DMS153 (cell line): ENCODE data around the gene UBAC1.
A peak's percentile ranks its signal among the peaks of the same experiment; 100 is the strongest.

Source experiments
- DNase-seq: peaks from one replicate; lab custom pipeline; 2025; lab: John Stamatoyannopoulos, UW

Gene UBAC1

GRCh38 chr9:135993765-135994500 lies 32.8 kb upstream of the UBAC1 start:
- no peak for DNase-seq

GRCh38 chr9:135993409-135993742 lies 32.2 kb upstream of the UBAC1 start:
- no peak for DNase-seq

DNA sequence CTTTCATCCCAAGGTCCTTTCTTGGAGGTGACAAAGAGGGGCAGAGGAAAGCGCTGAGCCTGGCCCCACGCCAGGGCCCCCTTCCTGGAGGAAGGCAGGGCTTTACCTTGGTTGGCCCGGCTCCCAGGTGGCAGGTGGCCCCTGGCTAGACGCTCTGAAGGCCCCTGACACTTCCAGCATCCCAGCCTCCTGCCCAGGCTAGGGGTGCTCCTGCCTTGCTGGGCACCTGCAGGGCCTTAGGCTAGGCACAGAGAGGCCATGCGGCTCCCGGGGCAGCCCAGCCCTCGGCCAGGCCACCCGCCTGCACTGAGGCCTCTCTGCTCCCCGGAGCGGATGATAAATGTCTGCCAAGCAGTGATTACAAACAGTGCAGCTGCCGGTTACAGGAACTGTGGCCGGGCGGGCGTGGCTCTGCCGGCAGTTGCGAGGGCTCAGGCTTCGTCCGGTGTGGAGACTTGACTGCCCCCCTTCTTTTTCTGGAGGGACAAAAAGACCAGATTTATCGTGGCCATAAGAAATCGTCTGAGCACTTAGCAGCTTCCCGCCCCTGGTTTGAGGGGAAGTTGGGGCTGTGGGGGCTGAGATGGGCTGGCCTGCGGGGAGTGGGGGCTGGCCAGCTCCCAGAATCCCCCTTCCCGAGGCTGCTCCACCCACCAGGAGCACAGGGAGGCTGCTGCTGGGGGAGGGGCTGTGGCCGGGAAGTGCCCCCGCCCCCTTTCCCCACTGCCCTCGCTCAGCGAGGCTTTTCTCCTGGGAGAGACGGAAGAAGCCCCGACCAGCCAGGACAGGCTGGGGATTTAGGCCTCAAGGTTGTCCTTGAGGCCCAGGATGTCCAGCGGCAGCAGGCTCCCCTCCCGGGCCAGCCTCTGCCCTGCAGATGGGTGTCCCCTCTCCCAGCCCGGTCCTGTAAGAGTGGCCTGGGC lies 31.6 kb upstream of the UBAC1 start:
- DNase-seq: peak; percentile 67

GRCh38 chr9:135991771-135992170 lies 30.6 kb upstream of the UBAC1 start:
- no peak for DNase-seq

GRCh38 chr9:135990468-135991429 lies 29.6 kb upstream of the UBAC1 start:
- DNase-seq: peak; percentile 68

DNA sequence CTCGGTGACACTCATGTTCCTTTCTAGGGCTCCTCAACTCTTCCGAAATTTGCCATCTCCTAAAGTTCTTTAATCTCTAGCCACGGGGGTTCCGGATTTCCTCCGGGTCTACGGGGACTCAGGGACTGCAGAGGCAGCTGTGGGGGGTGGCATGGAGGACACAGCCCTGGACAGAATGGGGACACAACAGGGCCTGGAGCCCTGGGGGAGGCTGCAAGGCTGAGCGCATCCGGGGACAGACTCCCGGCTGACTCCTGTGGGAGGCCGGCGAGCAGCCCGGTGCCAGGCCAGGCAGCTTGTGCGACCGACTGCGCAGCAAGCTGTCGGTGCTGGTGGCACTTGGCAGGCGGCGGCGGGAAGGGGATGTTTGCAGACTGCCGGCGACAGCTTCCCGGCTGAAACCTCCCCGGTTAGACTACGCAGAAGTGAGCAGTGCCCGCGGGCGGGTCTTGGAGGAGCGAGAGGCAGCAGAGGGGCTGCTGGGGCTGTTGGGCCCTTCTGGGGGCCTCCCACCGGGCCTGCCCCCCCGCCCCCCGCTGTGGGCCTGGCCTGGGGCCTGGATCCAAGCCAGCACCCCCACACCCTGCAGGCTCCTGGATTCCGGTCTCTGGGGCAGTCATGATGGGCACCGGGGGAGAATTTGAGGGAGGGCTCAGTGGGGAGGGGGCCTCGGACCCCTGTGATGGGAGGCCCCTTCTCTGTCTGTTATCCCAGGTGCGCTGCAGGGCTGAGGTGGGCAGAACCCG lies 28.7 kb upstream of the UBAC1 start:
- peak; percentile 27 for DNase-seq

GRCh38 chr9:135989157-135989556 lies 28.0 kb upstream of the UBAC1 start:
- no peak for DNase-seq

- no peak for DNase-seq
Observed at GRCh38 chr9:135988493-135988892, 27.3 kb upstream of the UBAC1 start.

- no peak for DNase-seq
Observed at GRCh38 chr9:135987838-135988404, 26.7 kb upstream of the UBAC1 start.

GRCh38 chr9:135986605-135987004 lies 25.4 kb upstream of the UBAC1 start:
- DNase-seq: no peak

DNA sequence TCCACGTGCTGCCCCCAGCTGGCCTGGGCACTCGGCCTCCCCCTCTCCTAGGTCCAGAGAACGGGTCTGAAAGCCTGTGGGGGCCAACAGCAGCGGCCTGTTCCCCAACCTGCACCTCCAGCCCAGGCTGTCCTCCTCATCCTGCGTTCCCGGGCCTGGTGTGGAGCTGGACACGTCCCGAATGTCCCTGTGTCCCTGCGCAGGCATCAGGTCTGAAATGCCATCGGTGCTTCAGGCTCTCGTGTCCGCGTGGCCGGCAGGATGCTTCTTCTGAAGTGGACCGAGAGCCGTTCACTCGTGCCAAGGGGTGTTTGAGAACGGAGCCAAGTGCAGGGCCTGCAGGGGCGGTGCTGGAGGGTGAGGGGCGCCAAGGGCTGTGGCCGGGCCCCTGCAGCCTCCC lies 24.7 kb upstream of the UBAC1 start:
- DNase-seq: no peak

- no peak for DNase-seq
Observed at GRCh38 chr9:135985459-135985774, 24.2 kb upstream of the UBAC1 start.

- DNase-seq: no peak
Observed at GRCh38 chr9:135984072-135984710, 23.0 kb upstream of the UBAC1 start.

DNA sequence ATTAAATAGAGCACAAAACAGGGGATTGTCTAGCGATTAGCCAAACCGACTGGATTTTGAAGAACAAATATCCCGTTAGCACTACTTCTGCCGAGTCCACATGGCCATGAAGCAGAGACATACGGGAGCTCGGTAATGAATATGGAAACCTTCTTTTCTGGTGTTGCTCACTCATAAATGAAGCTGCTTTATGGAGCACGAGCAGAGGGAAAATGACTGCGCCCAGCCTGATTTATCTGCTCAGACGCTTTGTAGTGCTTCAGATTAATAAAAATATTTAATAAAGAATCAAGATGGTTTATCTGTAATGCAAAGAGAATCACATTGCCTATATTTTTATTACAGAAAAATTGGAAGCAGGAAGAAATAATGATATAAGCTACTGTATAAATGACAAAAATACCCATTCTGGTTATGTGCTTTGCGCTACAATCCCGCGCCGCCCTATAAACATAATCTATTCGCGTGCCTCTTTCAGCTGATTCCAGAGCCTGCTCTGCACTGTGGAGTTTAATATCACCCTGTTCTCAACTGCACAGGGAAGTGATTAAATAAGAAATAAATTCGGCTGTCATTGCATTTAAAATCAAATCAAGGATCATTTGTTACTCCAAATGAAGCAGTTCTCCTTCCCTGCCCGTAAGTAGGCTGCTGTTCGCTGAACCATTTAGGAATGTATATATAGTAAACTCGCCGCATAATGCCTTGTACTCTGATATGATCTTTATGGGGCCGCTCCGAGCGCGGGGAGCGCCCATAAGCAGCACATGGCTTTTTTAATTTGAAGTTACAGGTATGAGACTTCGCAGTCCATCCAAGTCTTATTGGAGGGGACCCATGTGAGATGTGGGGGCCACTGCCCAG lies 22.3 kb upstream of the UBAC1 start:
- no peak for DNase-seq

DNA sequence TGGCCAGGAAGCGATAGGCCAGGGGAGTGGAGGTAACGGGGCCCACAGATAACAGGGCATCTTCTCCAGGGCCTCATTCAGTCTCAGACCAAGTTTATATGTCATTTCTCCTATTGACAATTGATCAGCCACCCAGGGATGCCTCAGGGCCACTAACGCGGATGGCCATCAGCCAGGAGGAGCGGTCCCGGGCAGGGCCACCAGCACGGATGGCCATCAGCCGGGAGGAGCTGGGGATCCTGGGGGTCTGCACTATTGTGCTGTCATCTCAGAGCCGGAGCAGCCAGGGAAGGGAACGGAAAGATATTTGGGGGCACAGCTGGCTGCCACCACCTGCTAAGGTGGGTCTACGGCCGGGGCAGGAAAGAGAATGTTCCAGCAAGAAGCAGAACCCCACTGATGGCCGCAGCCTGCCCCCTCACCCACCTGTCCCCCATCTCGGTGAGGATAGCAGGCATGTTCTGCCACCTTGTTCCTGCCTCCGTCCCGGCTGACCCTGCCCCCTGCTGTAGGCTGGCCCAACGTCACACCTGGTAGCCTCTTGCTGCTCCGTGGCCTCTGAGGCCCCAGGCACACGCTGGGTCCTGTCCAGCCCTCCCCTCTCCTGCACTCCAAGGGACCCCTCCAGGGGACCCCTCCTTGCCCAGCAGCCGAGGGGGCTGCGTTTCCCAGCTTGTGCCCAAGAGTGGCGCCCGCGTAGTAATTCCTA lies 21.5 kb upstream of the UBAC1 start:
- DNase-seq: no peak

DNA sequence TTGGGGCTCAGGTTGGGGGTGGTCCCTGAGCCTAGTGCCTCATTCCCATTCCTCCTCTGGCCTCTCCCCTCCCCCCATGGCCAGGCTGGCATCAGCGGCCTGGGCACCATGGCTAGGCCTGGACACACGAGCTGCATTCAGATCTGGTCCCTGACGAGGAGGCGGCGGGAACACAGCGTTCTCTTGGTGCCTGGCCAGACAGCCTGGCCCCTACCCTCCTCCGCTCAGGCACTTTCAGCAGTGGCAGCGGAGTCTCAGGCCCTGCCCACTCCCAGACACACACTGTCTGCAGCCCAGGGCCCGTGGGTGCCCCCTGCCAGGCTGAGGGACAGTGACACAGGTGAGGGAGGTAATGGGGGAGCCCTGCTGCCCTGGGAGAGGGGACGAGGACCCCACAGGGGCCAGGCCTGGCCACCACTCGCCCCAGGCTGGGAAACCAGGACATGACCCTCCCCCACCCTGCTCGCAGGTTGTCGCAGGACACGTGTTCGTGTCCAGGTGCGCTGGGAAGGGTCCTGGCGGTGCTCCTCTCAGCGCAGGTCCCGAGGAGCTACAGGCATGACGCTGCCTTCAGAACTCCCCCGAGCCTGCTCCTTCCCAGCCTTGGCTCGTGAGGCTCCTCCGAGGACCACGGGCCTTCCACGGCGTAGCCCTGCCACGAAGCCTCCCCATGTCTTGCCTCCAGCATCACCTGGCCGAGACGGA lies 19.9 kb upstream of the UBAC1 start:
- DNase-seq: no peak

DNA sequence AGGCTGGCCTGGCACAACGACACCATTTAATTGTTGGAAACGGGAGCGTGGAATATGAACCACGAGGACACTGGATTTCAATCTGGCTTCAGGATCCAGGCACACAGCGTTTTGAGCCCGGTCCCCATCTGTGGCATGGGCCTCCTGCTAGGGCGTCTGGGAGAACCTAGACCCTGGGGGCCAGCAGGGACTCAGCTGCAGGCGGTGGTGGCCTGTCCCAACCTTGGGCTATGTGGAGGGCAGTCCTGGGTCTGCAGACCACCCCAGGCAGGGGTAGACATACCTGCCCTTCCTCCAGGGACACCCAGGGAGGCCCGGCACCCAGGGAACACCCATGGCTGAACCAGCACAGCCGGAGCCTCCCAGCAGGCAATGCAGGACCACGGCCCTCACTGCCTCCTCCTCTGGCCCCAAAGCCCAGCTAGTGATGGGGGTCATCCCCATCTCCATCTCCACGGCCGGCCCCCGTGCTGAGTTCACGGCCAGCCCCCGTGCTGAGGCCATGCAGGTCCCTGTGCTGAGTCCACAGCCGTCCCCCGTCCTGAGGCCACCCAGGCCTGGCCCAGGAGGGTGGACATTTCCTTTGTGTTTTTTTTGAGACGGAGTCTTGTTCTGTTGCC lies 18.5 kb upstream of the UBAC1 start:
- DNase-seq: no peak
